HFFc6 (cell line): Measurements from ENCODE around the gene RGS6. TPM values are rescaled to one million over a fixed set of nuclear protein-coding genes. Genes with fewer than 3 reads are reported as not detected.

Experiments
- DNase-seq: peaks from one replicate; pipeline ENCODE4 v3.0.0-alpha.2; 2018
- H3K27ac Mint-ChIP-seq: 2 replicates; pipeline ENCODE4 v1.8.0; 2020; ENCODE audit warnings: mild to moderate bottlenecking, mixed read lengths
- H3K27me3 Mint-ChIP-seq: 2 replicates; pipeline ENCODE4 v1.8.0; 2021; ENCODE audit warnings: mild to moderate bottlenecking, moderate library complexity, mixed read lengths; ENCODE audit not compliant: insufficient read depth
- H3K36me3 Mint-ChIP-seq: 2 replicates; pipeline ENCODE4 v1.8.0; 2021; ENCODE audit warnings: low read depth, mixed read lengths
- H3K4me1 Mint-ChIP-seq: 2 replicates; pipeline ENCODE4 v1.8.0; 2020; ENCODE audit warnings: low read depth, mixed read lengths
- H3K4me3 Mint-ChIP-seq: 2 replicates; pipeline ENCODE4 v1.8.0; 2020; ENCODE audit warnings: mild to moderate bottlenecking, moderate library complexity, mixed read lengths
- H3K9me3 Mint-ChIP-seq: 2 replicates; pipeline ENCODE4 v1.8.0; 2020; ENCODE audit warnings: mild to moderate bottlenecking, mixed read lengths
- CTCF ChIP-seq: fragments of 200-600 bp; sonication (generic); IDR thresholded peaks from 2 replicates; pipeline ENCODE4 v1.5.0; 2021; ENCODE audit warnings: antibody characterized with exemption, mild to moderate bottlenecking
- total RNA-seq, 6 experiments: library from RNA; stranded (reverse); fragmentation: NEBNext Ultra II Directional; extraction: Animal tissue kit (Norgen Biotek cat#: 25700); gene quantifications; 2 replicates in 1 of 6; 3 replicates in 5 of 6; pipeline ENCODE4 v1.2.3, GENCODE V29; 2021

The RGS6 gene
- total RNA-seq, 6 experiments from 2014 or later = not detected

DNA sequence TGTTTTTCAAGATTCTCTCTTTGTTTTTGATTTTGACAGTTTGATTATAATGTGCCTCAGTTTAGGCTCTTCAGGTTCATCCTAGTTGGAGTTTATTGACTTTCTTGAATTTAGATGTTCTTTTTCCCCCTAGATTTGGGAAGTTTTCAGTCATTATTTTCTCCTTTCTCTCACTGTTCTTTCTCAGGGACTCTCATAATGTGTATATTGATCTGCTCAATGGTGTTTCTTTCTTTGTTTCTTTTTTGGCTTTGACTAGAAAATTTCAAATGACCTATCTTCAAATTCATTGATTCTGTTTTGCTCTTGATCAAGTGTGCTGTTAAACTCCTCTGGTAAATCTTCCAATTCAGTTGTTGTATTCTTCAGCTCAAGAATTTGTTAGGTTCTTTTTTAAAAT is 108.3 kb downstream of the RGS6 start:
- Mint-ChIP-seq H3K36me3 (no peaks in the 10 kb centered on the region; the same call in 1 of the 2 replicates), H3K4me1 (no peaks in the 10 kb centered on the region), H3K9me3 (peaks cover 52% of the 10 kb centered on the region), H3K27me3 (no peaks in the 10 kb centered on the region), H3K4me3 (no peak overlapping the region), H3K27ac (no peak overlapping the region)
- TF ChIP-seq CTCF = no peak
- DNase-seq = no peak

- Mint-ChIP-seq H3K27me3 (no peaks in the 10 kb centered on the region), H3K4me1 (no peaks in the 10 kb centered on the region), H3K4me3 (no peak overlapping the region), H3K27ac (no peak overlapping the region), H3K9me3 (peaks cover 46% of the 10 kb centered on the region), H3K36me3 (no peaks in the 10 kb centered on the region; the same call in 1 of the 2 replicates)
- DNase-seq = no peak
- TF ChIP-seq CTCF = no peak
These were observed 113.0 kb downstream of the RGS6 start for GRCh38 chr14:72045271-72045670.

DNA sequence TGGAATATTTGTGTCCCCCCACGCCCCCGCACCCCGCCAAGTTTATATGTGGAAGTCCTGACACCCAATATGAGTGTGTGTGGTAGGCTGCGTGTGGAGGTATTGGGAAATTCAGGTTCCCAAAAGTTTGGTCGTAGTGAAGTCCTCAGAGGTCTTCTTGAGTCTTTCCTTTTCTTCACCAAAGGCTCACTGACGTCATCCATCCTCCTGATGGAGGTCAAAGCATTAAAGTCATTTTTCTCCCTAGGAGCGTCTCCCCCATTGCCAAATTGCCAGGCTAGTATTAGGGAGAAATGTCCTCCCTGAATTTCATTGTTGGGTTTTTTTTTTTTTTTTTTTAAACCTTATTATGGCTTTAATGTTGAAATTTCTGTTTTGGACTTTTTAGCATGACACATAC is 113.7 kb downstream of the RGS6 start:
- Mint-ChIP-seq H3K4me3 (no peak overlapping the region), H3K27ac (no peak overlapping the region)
- no peak for TF ChIP-seq CTCF

DNA sequence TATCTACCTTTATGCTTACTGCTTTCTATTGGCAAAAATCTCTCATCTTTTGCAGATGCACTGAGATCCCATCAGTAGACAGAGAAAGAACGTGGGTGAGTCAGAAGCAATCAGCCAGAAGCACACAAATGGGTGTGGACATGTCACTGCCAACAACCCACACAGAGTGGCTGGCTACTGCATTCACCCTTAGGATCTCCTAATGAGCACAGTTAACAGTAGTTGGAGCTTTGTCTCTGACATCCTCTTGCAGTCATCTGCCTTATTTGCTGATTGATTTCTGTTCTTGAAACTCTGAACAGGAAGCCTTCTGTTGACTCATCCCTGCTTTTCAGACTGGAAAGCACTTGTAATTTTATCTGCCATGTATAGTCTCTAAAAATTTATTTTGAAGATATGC is 117.2 kb downstream of the RGS6 start:
- H3K27me3 Mint-ChIP-seq = no peaks in the 10 kb centered on the region; the same call in 1 of the 2 replicates
- peaks cover 26% of the 10 kb centered on the region for H3K9me3 Mint-ChIP-seq
- H3K27ac Mint-ChIP-seq = no peak overlapping the region
- H3K4me1 Mint-ChIP-seq = no peaks in the 10 kb centered on the region
- H3K4me3 Mint-ChIP-seq = no peak overlapping the region
- no peaks in the 10 kb centered on the region for H3K36me3 Mint-ChIP-seq
- no peak for TF ChIP-seq CTCF
- DNase-seq = no peak

More for the DNA sequence above, 113.7 kb downstream of the RGS6 start:
- DNase-seq = no peak
- no peaks in the 10 kb centered on the region; the same call in 1 of the 2 replicates for H3K27me3 Mint-ChIP-seq
- peaks cover 40% of the 10 kb centered on the region for H3K9me3 Mint-ChIP-seq
- no peaks in the 10 kb centered on the region for H3K36me3 Mint-ChIP-seq
- H3K4me1 Mint-ChIP-seq = no peaks in the 10 kb centered on the region

- no peaks in the 10 kb centered on the region; the same call in 1 of the 2 replicates for H3K27me3 Mint-ChIP-seq
- TF ChIP-seq CTCF = no peak
- H3K27ac Mint-ChIP-seq = no peak overlapping the region
- H3K4me1 Mint-ChIP-seq = no peaks in the 10 kb centered on the region
- H3K36me3 Mint-ChIP-seq = no peaks in the 10 kb centered on the region
- H3K4me3 Mint-ChIP-seq = no peak overlapping the region
- DNase-seq = no peak
- peaks cover 23% of the 10 kb centered on the region for H3K9me3 Mint-ChIP-seq
These were observed 120.1 kb downstream of the RGS6 start for GRCh38 chr14:72052356-72052755.

DNA sequence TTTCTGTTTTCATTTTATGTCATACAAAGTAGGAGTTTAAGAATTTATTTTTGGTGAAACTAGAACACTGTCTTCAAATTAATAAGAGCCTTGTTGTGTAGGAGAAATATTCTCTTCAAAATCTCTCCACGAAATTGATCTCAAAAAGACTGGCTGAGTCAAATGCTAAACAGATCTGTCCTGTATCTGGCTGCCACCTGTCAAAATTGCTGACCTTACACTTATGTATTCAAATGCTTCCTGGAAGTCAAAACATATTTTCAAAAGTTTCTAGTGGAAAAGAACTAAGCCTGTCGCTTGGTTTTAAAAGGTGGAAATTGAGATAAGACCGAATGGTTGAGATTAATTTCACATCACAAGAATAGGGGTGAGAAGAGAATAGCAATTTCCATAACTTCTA is 121.4 kb downstream of the RGS6 start:
- Mint-ChIP-seq H3K27ac (no peak overlapping the region), H3K27me3 (no peaks in the 10 kb centered on the region; the same call in 1 of the 2 replicates), H3K9me3 (peaks cover 31% of the 10 kb centered on the region)

More for the DNA sequence above, 121.4 kb downstream of the RGS6 start:
- DNase-seq = no peak
- Mint-ChIP-seq H3K4me3 (no peak overlapping the region), H3K4me1 (no peaks in the 10 kb centered on the region), H3K36me3 (no peaks in the 10 kb centered on the region)
- no peak for TF ChIP-seq CTCF
